ENCODE data around the gene CASKIN2. TPM values are rescaled to one million over a fixed set of nuclear protein-coding genes. Genes with fewer than 3 reads are reported as not detected.

Gene CASKIN2
- total and polyA plus RNA-seq, 11 donors: 19.5 to 51.2 (median 36.9) TPM

DNA sequence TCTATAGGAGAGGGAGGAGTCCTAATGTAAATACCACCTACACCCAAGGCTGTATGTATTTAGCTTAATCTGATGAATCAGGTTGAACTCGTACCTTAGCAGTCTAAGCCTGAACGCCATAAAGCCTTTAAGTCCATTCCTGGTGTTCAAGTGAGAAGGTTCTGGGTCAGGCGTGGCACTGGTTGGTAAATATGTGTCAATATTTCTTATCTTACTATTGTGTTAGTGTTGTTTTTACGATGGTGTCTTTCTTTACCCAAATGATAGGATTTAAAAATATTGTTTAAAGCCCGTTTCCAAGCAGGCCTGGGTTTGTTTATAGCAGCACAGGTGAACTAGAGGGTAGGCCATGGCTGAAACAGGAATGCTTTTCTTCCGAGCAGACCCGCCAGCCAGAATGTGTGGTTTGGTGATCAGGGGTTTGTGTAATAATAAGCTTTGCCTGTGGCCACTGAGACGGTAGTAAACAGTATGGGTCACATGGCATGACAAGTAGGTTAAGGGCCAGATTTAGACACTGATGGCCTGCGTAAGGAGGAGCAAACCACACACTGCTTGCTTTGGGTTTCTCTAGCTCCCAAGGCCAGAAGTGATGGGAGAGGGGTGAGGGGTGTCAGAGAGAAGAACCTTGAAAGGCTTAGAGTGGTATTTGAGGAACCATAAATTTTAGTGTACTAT is 55.6 kb downstream of the CASKIN2 start:
- intact Hi-C loops (cut with DNase I): loop anchor here in 4 of 10 donors (2.0 to 10.0 kb wide), 5 partner anchors 15 to 58 kb away; partner anchors contain the start of genes CASKIN2 (in 3 of the 4) and TSEN54 (in 3 of the 4)
- 55 to 61% (median 57%) methylated on average over 9 of the region's 9 CpGs for WGBS, 4 donors
- H3K27ac ChIP-seq: peak overlapping the region in 11 of 12 donors; percentile 41 to 82 (median 65)
- TF ChIP-seq, protein P1, sequence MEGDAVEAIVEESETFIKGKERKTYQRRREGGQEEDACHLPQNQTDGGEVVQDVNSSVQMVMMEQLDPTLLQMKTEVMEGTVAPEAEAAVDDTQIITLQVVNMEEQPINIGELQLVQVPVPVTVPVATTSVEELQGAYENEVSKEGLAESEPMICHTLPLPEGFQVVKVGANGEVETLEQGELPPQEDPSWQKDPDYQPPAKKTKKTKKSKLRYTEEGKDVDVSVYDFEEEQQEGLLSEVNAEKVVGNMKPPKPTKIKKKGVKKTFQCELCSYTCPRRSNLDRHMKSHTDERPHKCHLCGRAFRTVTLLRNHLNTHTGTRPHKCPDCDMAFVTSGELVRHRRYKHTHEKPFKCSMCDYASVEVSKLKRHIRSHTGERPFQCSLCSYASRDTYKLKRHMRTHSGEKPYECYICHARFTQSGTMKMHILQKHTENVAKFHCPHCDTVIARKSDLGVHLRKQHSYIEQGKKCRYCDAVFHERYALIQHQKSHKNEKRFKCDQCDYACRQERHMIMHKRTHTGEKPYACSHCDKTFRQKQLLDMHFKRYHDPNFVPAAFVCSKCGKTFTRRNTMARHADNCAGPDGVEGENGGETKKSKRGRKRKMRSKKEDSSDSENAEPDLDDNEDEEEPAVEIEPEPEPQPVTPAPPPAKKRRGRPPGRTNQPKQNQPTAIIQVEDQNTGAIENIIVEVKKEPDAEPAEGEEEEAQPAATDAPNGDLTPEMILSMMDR (IDR thresholded peaks at IDR 0.05): no peak
- no peak for TF ChIP-seq POLR2A (IDR thresholded peaks at IDR 0.05)
- peaks cover 0 to 4% (median 0%) of the 10 kb centered on the region in 9 donors for H3K36me3 ChIP-seq
- ATAC-seq (peak in 3 of 4 donors; percentile 32 to 42 (median 35)), DNase-seq (peak in 1 of 5 donors; percentile 14)
- H3K4me1 ChIP-seq: peaks cover 0 to 46% (median 28%) of the 10 kb centered on the region in 12 donors
- H3K4me3 ChIP-seq: peak overlapping the region in 1 of 12 donors; percentile 3
- no peaks in the 10 kb centered on the region for H3K27me3 ChIP-seq
- H3K9me3 ChIP-seq: no peaks in the 10 kb centered on the region

DNA sequence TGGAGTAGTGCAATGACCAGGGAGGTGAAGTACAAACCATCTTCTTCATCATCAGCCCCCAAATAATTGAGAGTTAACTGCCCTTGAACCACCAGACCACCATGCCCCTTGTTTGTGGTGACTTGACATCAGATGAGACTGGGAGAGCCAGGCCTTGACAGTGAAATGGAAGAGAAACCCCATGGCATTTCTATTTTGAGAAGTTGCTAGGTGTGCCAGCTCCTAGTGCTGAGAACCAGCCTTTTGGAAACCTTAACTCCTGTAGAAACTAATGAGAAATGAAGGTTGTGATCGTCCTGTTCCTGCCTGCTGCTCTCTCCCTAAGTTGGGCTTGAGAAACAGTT is 56.1 kb downstream of the CASKIN2 start:
- Histone ChIP-seq H3K4me1 (peaks cover 0 to 46% (median 28%) of the 10 kb centered on the region in 12 donors), H3K9me3 (no peaks in the 10 kb centered on the region), H3K27me3 (no peaks in the 10 kb centered on the region), H3K36me3 (peaks cover 0 to 4% (median 0%) of the 10 kb centered on the region in 9 donors), H3K27ac (peak overlapping the region in 11 of 12 donors; percentile 41 to 82 (median 65)), H3K4me3 (peak overlapping the region in 1 of 12 donors; percentile 3)
- TF ChIP-seq, protein P1 (IDR thresholded peaks at IDR 0.05): no peak
- TF ChIP-seq POLR2A (IDR thresholded peaks at IDR 0.05): no peak
- DNase-seq (no peak), ATAC-seq (no peak)
- 29 to 56% (median 42%) methylated on average over 1 of the region's 1 CpG for WGBS, 4 donors
- intact Hi-C loops (cut with DNase I): loop anchor here in 4 of 10 donors (2.0 to 10.0 kb wide), 5 partner anchors 16 to 58 kb away; partner anchors contain the start of genes CASKIN2 (in 3 of the 4) and TSEN54 (in 3 of the 4)

- 0 to 1% (median 1%) methylated on average over 28 to 38 of the region's 38 CpGs for WGBS, 4 donors
- no peak for TF ChIP-seq POLR2A (IDR thresholded peaks at IDR 0.05)
- TF ChIP-seq, protein P1 (IDR thresholded peaks at IDR 0.05): no peak
- H3K4me1 ChIP-seq: peaks cover 0 to 46% (median 25%) of the 10 kb centered on the region in 12 donors
- intact Hi-C loops (cut with DNase I): loop anchor here in 4 of 10 donors (5.0 to 10.0 kb wide), 4 partner anchors 45 to 60 kb away; partner anchors contain the start of genes CASKIN2 (in 3 of the 4) and TSEN54 (in 3 of the 4)
- no peaks in the 10 kb centered on the region for H3K9me3 ChIP-seq
- no peaks in the 10 kb centered on the region for H3K36me3 ChIP-seq
- peak in 3 of 5 donors; percentile 37 to 47 (median 47) for DNase-seq
- peak in 3 of 4 donors; percentile 11 to 38 (median 32) for ATAC-seq
- H3K27ac ChIP-seq: peak overlapping the region; percentile 37 to 95 (median 90)
- peak overlapping the region; percentile 80 to 96 (median 86) for H3K4me3 ChIP-seq
- no peaks in the 10 kb centered on the region for H3K27me3 ChIP-seq
These were observed 58.2 kb downstream of the CASKIN2 start for GRCh38 chr17:75457047-75457654.

Data from heart left ventricle (tissue), 16 donors.